Measurements from ENCODE around the gene PPAN.

DNA sequence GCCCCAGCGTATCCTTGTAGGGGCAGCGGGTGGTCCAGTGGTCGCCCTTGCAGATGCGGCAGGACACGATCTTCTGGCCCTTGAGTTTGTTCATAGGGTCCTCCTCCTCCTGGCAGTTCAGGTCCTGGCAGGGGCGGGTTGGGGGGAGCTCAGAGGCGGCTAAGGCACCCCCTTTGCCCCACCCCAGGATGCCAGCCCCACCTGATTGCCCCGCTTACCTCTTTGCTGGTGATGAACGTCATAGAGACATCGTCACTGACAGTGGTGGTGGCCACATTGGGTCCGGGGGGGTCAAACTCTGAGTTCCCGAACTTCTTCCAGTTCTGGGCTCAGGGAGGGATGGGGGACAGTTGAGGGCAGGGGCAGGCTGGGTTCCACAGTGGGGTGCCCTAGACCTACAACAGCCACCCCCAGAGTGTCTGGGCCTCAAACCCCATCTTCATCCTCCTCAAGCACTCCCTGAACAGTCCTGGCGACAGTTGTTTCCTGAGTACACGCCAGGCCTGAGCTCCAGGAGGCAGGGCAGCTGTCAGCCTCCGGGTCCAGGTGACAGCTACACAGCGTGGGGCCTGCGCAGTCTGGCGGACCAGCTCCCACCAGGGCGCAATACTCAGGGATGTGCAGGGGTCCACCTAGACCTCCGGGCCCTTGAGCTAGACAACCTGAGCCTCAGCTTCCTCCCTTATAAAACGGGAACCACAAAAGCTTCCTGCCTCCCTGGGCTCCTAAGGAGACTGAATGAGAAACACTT is 10.9 kb downstream of the PPAN start:
- TF ChIP-seq EZH2phosphoT487 (IDR thresholded peaks at IDR 0.05; ENCODE audit: insufficient read depth, low read depth), result no peak
- TF ChIP-seq EZH2 (IDR thresholded peaks at IDR 0.05; ENCODE audit: insufficient read depth, poor library complexity, severe bottlenecking), result no peak
